Left ventricle myocardium inferior (tissue), 1 donor: ENCODE data around the gene PITPNB. TPM values are rescaled to one million over a fixed set of nuclear protein-coding genes. Genes with fewer than 3 reads are reported as not detected.

Source experiments
- DNase-seq: peaks from one replicate; pipeline ENCODE4 v3.0.0-alpha.2; 2020
- H3K27ac ChIP-seq: fragments of 200-600 bp; replicated peaks from 2 replicates; pipeline ENCODE4 v1.8.0; 2021
- H3K27me3 ChIP-seq: fragments of 200-600 bp; 2 replicates; pipeline ENCODE4 v1.8.0; 2021; ENCODE audit warnings: low read depth
- H3K36me3 ChIP-seq: fragments of 200-600 bp; 2 replicates; pipeline ENCODE4 v1.8.0; 2021
- H3K4me1 ChIP-seq: fragments of 200-600 bp; 2 replicates; pipeline ENCODE4 v1.8.0; 2021
- H3K4me3 ChIP-seq: fragments of 200-600 bp; 2 replicates; pipeline ENCODE4 v1.8.0; 2021; ENCODE audit warnings: mild to moderate bottlenecking, moderate library complexity
- H3K9me3 ChIP-seq: fragments of 200-600 bp; replicated peaks from 2 replicates; pipeline ENCODE4 v1.8.0; 2021
- CTCF ChIP-seq: fragments of 200-600 bp; IDR thresholded peaks from 2 replicates; pipeline ENCODE4 v1.8.0; 2021; ENCODE audit warnings: antibody characterized with exemption, mild to moderate bottlenecking, borderline replicate concordance
- intact Hi-C: fragments of 100-400 bp; cut with micrococcal nuclease; formaldehyde crosslinking; loops from one replicate; pipeline ENCODE4 v1.11.0; 2022
- microRNA-seq: library from miRNA; unstranded; fragments of <30 nt; microRNA quantifications from one replicate; pipeline ENCODE4 v1.2.0, GENCODE V29; 2020
- total RNA-seq: library from RNA; stranded (reverse); fragmentation: NEBNext Ultra II Directional; extraction: Animal tissue kit (Norgen Biotek cat#: 25700); gene quantifications from one replicate; pipeline ENCODE4 v1.2.1, GENCODE V29; 2021
- donor health status: DM: no; HTN: yes; CAD: no; lungs with severe emphysema.

Gene PITPNB
- total RNA-seq, 1 donor from 2014 or later = 60.0 TPM

DNA sequence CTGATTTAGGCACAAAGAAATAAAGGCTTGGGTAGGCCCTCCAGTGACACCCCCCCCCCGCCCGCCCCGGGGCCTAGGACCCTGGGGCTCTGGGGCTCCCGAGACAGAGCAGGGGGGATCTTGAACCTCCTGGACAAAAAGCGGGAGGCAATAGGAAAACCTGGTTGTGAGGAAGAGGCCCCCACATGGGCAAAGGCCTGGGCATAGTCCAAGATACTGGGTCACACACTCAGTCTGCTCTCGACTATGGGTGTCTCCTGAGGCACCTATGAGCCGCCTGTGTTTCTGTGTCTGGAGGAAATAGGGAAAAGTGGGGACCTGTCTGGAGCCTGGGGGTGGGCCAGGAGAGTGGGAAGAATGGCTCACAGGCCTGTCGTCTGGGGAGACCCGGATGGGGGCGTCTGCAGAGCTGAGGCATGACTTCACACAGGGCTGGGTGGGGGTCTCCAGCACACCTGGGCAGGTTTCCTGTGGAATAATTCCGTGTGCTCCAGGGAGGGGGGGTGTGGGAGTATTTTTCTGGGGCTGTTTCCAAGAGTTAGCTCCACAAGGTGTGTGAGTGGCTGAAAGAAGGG is 115.1 kb downstream of the PITPNB start:
- H3K27ac ChIP-seq = no peak overlapping the region
- DNase-seq = no peak
- no peaks in the 10 kb centered on the region for H3K36me3 ChIP-seq
- intact Hi-C loops = no loop called here
- H3K4me3 ChIP-seq = no peak overlapping the region
- H3K27me3 ChIP-seq = peaks cover 23% of the 10 kb centered on the region
- no peaks in the 10 kb centered on the region for H3K9me3 ChIP-seq
- TF ChIP-seq CTCF = no peak
- peaks cover 49% of the 10 kb centered on the region for H3K4me1 ChIP-seq

- DNase-seq = no peak
- H3K4me1 ChIP-seq = peaks cover 63% of the 10 kb centered on the region
- no peak for TF ChIP-seq CTCF
- no peaks in the 10 kb centered on the region for H3K9me3 ChIP-seq
- H3K36me3 ChIP-seq = peaks cover 9% of the 10 kb centered on the region
- H3K4me3 ChIP-seq = peak overlapping the region; percentile 92
- H3K27me3 ChIP-seq = peaks cover 37% of the 10 kb centered on the region
- intact Hi-C loops = no loop called here
- peak overlapping the region; percentile 93 for H3K27ac ChIP-seq
Observed at GRCh38 chr22:27802346-27803073, 116.5 kb downstream of the PITPNB start.

Small RNA genes lying within 50 kb of the gene (microRNA-seq; reads per million reads assigned to microRNA genes)
- gene MIR3199-1 = not detected
- gene MIR3199-2 = not detected

Other genes starting within 250 kb of the PITPNB start
- gene MN1, start 117.5 kb downstream of the PITPNB start, total RNA-seq = 7.7 TPM